SH-SY5Y (cell line): Measurements from ENCODE around the gene ARHGAP6.

Experiments
- GATA2 ChIP-seq: IDR thresholded peaks from 2 replicates; pipeline ENCODE4 v1.6.1; 2011; ENCODE audit warnings: mild to moderate bottlenecking, low read depth, low read length
- GATA3 ChIP-seq: IDR thresholded peaks from 2 replicates; pipeline ENCODE4 v1.6.1; 2011; ENCODE audit warnings: low read depth, mild to moderate bottlenecking, low read length, moderate library complexity

The ARHGAP6 gene

DNA sequence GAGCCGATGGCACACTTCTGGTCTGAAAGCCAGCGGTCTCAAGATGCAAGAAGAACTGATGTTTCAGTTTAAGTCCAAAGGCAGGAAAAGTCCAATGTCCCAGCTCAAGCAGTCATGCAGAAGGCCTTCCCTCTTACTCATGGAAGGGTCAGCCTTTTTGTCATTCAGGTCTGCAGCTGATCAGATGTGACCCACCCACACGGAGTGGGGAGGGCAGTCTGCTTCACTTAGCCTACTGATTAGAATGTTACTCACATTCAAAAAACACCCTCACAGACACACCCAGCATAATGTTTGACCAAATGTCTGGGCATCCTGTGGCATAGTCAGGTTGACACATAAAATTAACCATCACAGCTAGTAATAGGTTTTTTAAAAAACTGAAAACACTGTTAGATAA lies 548.0 kb downstream of the ARHGAP6 start:
- TF ChIP-seq GATA2 (no peak), GATA3 (no peak)

DNA sequence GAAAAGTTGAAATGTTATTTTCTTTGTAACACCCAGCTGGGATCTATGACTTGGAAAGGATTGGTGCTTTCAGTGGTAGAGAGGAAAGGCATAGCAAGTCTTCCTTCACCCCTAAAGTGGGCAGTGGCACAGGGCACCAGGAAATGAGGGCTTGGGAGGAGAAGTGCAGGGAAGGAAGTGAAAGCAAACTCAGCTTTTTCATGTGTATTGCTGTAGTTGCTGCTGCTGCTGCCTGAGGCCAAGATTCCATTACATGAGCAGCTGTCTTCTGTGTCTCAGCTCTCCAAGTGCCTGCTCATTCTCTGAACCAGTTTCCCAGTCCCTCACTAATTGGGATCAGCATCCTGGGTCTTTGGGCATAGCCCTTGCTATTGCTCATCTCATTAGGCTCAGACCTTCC lies 552.0 kb downstream of the ARHGAP6 start:
- TF ChIP-seq GATA2 (no peak), GATA3 (no peak)

DNA sequence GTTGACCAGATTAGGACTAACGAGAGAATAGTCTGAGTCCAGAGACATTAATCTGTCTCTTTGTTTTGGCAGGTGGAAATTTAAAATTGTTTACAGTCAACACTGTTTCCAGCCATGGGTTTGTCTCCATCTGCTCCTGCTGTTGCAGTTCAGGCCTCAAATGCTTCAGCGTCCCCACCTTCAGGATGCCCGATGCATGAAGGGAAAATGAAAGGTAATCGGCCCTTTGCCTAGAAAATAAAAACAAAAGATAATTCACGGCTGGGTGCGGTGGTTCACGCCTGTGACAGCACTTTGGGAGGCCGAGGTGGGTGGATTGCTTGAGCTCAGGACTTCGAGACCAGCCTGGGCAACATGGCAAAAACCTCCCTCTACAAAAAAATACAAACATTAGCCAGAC lies 553.8 kb downstream of the ARHGAP6 start:
- TF ChIP-seq GATA3 (no peak), GATA2 (no peak)

DNA sequence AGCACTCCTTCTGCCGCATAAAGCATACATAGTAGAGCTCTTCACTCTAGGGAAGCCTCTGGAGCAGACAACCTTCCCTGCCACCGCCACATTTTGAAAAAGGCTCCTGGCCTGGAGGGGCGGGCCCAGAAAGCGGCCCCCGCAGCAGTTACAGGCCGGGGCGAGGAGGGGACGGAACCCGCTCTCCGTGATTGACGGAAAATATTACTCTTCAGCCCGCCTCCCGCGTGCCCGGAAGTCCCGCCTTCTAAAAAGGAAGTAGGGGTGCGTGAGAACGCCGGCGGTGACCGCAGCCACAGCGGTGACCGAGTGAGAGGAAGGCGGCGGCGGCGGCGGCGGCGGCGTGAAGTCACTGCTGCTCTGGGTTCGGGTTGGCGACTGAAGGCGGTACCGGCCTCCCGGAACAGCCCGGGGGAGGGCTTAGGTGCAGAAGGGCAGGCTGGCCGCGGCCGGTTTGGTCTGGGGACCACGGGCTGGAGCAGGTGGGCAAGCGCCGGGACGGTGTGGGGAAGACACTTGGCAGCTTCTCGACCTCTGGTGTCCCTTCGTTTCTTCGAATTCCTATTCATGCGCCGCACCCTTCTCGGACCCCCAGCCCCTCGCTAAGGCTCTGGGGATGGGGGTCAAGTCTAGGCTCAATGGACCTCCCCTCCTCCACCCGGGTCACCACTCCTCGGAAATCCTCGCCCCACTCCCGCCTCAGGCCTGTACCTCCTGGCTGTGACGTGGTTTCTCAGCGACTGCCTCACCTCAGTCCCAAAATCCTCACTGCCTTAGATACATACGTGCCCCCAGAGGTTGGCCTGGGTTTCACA lies 554.5 kb downstream of the ARHGAP6 start, which contains the start of gene HCCS:
Gene HCCS (plus strand): TSS at position 296 of the 815 bp plus-strand sequence. CDS start 729 bp downstream, outside the sequence.
- no peak for TF ChIP-seq GATA2
- TF ChIP-seq GATA3: no peak

DNA sequence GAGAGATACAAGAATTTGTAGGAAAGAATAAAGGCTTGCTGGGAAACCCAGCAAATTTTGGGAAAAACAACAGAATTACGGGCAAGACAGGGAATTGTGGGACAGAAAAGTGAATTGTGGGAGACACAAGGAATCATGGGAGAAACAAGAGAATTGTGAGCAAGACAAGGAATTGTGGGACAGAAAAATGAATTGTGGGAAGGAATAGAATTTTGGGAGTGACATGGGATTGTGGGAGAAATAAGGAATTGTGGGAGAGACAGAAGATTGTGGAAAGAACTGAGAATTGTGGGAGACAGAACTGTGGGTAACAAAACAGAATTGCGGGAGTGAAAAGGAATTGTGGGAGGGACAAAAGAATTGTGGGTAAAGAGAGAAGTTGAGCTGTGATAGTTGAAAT lies 555.8 kb downstream of the ARHGAP6 start:
- no peak for TF ChIP-seq GATA3
- no peak for TF ChIP-seq GATA2

DNA sequence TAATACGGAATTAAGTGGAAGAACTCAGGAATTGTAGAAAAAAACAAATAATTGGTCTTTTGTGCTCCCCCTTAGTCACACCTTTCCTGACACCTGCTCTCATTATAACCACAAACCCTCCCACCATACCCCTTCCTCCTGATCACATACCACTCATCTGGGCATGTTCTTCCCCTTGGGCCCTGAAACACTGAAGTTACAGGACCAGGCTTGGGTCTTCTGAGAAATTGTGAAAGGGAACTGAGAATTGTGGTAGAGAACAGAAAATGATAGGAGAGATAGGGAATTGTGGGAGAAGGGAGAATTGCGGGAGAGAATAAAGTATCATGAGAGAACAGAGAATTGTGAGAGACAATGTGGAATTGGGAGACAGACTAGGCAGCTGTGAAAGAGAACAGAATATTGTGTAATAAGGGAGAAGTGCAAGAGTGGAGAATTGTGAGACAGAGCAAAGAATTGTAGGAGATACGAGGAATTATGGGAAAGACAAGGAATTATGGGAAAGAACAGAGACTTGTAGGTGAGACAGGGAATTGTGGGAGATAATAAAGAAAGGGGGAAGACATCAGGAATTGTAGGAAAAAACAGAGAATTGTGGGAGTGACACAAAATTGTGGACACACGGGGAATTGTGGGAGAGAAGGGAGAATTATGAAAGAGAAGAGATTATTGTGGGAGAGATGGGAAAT lies 557.3 kb downstream of the ARHGAP6 start:
- TF ChIP-seq GATA3 (no peak), GATA2 (no peak)

DNA sequence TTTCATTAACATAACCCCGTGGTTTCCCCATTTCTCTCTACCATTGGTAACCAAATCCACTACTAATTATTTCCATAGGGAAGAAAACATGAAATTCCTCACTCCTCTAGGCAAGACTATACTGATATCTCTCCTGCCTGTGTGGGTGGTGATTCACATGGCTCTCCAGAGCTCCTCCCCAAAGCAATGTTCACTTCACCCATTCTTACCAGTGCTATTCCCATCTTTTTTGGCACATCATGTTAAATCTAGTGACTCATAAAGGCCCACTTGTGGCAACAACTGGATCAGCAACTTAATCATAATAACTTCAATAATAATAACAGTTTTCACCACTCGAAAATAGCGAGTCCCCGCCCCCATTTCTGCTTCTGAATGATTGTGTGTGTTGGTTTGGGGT lies 560.6 kb downstream of the ARHGAP6 start:
- TF ChIP-seq GATA2 (no peak), GATA3 (no peak)

DNA sequence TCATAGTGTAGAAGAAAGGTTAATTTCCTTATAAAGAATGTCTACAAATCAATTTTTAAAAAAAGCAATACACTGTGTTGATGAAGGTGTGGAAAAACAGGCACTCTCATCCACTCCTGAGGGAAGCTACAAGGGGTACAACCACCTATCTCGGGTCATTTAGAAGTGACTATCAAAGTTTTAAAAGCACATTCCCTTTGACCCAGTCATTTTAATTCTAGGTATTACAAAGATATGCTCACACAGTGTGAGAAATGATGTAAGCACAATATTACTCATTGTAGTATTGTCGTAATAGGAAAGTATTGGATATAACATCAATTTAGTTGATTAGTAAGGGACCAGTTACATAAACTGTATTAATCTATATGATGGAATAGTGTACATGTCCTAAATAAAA lies 562.0 kb downstream of the ARHGAP6 start:
- TF ChIP-seq GATA3 (no peak), GATA2 (no peak)

DNA sequence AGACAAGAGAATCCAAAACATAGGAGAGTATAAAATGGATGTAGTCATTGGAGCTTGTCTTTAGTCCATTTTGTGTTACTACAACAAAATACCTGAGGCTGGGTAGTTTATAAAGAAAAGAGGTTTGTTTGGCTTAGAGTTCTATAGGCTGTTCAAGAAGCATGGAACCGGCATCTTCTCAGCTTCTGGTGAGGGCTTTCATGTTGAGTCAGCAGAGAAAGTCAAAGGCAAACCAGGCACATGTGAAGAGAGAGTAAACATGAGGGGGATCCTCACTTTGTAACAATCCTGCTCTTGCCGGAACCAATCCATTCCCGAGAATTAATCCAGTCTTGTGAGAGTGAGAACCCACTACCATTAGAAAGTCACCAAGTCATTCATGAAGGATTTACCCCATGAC lies 562.7 kb downstream of the ARHGAP6 start:
- TF ChIP-seq GATA3 (no peak), GATA2 (no peak)

DNA sequence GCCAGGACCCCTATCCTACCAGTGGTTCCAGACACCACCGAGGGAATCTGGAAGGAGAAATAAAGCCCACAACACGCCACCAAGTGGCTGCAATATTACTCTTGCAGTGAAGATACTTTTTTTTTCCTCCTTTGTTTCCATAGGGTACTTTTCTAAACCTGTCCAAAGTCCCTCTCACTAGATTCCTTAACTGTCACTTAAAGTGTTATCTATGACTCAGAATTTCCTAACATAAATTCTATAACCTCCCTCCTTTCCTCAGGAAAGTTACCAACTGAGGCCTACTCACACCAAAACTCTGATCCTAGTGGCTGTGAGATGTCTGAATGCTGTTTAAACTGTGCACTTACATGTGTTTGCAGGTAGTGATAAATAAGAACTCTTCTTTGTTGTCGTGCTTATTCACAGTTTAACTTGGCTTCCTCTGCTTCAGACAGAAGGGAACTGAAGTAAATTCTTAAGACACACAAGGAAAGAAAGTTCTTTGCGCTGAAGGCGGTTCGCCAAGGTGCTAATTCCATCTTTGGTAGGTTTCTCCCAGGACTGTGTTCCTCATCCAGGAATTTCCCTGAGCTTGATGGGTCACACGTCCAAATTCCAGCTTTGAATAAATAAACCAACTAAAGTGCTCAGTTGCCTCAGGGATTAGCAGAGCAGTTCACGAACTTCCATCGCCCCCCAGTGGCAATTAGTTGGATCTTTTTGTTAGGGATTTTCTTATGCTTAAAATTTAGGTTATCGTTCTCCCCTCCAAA lies 565.3 kb downstream of the ARHGAP6 start:
- no peak for TF ChIP-seq GATA3
- no peak for TF ChIP-seq GATA2

DNA sequence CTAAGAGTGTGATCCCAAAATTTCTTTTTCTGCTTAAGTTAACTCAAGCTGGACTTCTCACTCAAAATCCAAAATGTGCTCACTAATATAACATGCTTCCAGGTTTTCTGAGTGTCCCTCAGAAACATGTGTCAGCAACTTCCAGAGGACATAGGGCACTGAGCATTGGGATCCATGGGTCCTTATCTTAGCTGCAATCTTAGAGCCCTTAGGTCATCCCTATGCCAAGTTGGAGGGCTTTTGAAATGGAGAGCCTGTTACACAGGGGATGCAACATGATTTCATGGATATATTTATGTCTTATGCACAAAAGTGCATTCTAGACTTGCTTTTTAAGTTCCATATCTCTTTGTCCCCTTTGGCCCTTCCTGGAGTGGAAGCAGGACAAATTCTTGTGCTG lies 566.3 kb downstream of the ARHGAP6 start:
- TF ChIP-seq GATA2 (peak; percentile 63), GATA3 (peak; percentile 60)

DNA sequence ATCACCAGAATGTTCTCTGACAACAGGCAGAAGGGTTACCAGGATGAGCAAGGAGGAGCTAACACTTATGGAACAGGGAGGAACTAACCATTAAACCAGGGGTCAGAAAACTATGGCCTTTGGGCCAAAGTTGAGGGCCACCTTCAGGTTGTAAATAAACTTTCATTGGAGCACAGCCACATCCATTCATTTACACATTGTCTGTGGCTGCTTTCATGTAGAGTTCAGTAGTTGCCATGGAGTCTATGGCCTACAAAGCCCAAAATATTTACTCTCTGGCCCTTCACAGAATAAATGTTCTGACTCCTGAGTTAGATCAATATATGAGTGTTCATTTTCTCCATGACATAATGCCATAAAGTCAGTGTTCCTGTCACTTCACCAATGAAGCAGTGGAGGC lies 567.8 kb downstream of the ARHGAP6 start:
- TF ChIP-seq GATA2 (no peak), GATA3 (no peak)

DNA sequence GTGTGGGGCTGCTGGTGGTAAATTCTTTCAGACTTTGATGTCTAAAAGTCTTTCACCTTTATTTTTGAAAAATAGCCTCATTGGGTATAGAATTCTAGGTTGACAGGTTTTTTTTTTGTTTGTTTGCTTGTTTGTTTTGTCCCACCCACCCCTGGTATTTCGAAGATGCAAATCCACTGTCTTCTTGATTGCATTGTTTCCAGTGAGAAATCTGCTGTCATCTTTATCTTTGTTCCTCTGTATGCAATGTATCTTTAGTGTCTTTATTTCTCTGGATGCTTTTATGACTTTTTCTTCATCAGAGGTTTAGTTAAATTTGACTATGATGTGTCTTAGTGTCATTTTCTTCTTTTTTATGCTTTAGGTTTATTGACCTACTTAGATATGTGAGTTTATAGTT lies 575.9 kb downstream of the ARHGAP6 start:
- no peak for TF ChIP-seq GATA2
- TF ChIP-seq GATA3: no peak
